ENCODE results near the gene ZSCAN32. TPM values are rescaled to one million over a fixed set of nuclear protein-coding genes. Genes with fewer than 3 reads are reported as not detected.

ZSCAN32 gene
- total and polyA plus RNA-seq, 8 donors: 2.6 to 11.7 (median 7.9) TPM

DNA sequence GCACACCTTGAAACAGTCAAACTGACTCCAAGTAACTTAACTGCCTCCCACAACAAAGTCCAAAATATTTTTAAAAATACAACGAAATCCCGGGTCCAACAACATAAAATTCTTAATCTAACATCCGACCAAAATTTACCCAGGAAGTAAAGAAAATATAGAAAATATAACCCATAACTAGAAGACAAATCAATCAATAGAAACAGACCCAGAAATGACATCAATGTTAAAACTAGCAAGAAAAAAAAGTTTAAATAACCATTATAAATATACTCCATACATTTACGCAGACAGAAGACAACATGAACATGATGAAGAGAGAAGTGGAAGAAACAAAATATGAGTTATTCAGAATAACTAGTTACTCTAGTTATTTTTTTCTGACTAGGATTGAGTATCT lies 38.8 kb upstream of the ZSCAN32 start:
- no peak overlapping the region for H3K27ac ChIP-seq
- TF ChIP-seq EP300 (IDR thresholded peaks at IDR 0.05): no peak
- TF ChIP-seq POLR2AphosphoS5 (IDR thresholded peaks at IDR 0.05): no peak
- TF ChIP-seq, protein P1, sequence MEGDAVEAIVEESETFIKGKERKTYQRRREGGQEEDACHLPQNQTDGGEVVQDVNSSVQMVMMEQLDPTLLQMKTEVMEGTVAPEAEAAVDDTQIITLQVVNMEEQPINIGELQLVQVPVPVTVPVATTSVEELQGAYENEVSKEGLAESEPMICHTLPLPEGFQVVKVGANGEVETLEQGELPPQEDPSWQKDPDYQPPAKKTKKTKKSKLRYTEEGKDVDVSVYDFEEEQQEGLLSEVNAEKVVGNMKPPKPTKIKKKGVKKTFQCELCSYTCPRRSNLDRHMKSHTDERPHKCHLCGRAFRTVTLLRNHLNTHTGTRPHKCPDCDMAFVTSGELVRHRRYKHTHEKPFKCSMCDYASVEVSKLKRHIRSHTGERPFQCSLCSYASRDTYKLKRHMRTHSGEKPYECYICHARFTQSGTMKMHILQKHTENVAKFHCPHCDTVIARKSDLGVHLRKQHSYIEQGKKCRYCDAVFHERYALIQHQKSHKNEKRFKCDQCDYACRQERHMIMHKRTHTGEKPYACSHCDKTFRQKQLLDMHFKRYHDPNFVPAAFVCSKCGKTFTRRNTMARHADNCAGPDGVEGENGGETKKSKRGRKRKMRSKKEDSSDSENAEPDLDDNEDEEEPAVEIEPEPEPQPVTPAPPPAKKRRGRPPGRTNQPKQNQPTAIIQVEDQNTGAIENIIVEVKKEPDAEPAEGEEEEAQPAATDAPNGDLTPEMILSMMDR (IDR thresholded peaks at IDR 0.05): no peak
- no peak for TF ChIP-seq POLR2A (IDR thresholded peaks at IDR 0.05)
- peaks cover 0 to 4% (median 0%) of the 10 kb centered on the region in 3 donors for H3K27me3 ChIP-seq
- intact Hi-C loops (cut with DNase I; ENCODE audit: low total_unique reads): no loop called here
- WGBS, 5 donors: 75 to 93% (median 90%) methylated on average over 4 of the region's 4 CpGs
- peaks cover 2 to 20% (median 13%) of the 10 kb centered on the region in 4 donors for H3K9me3 ChIP-seq
- no peak for DNase-seq
- H3K4me3 ChIP-seq: no peak overlapping the region
- peaks cover 0 to 53% (median 42%) of the 10 kb centered on the region in 4 donors for H3K36me3 ChIP-seq
- peaks cover 4 to 14% (median 12%) of the 10 kb centered on the region in 4 donors for H3K4me1 ChIP-seq

DNA sequence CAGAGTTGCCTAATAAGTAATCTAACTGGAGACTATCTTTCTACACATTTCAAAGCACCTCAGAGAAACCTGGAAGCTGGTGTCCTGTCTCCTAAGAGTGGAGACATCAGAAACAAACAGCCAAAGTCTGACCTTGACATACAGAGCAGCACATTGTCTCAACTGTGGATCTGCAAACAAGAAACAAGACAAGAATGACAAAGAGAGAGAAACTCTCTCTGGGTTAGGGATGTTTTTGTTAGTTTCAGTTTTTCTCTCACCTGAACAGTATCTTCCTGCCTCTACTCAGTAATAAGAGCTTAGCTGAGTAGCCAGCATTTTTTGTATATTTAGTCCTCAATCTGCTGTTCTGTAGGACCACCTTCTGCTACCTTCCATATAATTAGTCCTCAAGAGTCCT lies 33.6 kb upstream of the ZSCAN32 start:
- Histone ChIP-seq H3K27me3 (peaks cover 0 to 4% (median 0%) of the 10 kb centered on the region in 3 donors), H3K36me3 (peaks cover 0 to 43% (median 33%) of the 10 kb centered on the region in 4 donors), H3K4me1 (no peaks in the 10 kb centered on the region), H3K27ac (no peak overlapping the region), H3K4me3 (no peak overlapping the region), H3K9me3 (peaks cover 0 to 14% (median 9%) of the 10 kb centered on the region in 4 donors)
- no peak for DNase-seq
- intact Hi-C loops (cut with DNase I; ENCODE audit: low total_unique reads): no loop called here
- TF ChIP-seq, protein P1 (IDR thresholded peaks at IDR 0.05): no peak
- TF ChIP-seq EP300 (IDR thresholded peaks at IDR 0.05): no peak
- no peak for TF ChIP-seq POLR2A (IDR thresholded peaks at IDR 0.05)
- no peak for TF ChIP-seq POLR2AphosphoS5 (IDR thresholded peaks at IDR 0.05)

DNA sequence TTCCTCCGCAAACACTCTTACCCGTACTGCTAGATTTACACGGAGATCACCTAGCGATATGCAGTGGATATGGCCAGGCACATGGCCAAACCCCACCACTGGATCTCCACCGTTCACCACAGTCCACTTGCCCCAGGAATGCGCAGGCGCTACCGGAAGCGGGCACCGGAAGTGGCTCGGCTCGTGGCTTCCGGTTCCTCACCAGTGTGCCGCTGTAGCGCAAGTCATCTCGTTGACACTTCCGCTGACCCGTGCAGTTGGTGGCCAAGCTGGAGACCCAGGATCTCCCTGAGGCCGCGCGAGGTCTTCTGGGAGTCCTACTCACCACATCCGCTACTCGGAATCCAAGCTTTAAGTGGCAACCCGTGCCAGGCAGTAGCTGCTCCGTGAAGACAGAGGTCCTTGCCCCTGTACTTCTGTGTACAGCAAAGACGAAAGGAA lies 31.0 kb upstream of the ZSCAN32 start:
- TF ChIP-seq POLR2AphosphoS5 (IDR thresholded peaks at IDR 0.05) (no peak), EP300 (IDR thresholded peaks at IDR 0.05) (no peak), POLR2A (IDR thresholded peaks at IDR 0.05) (no peak)
- TF ChIP-seq, protein P1 (IDR thresholded peaks at IDR 0.05): no peak
- intact Hi-C loops (cut with DNase I; ENCODE audit: low total_unique reads): no loop called here
- H3K4me3 ChIP-seq: peak overlapping the region in 2 of 4 donors; percentile 22 to 29

DNA sequence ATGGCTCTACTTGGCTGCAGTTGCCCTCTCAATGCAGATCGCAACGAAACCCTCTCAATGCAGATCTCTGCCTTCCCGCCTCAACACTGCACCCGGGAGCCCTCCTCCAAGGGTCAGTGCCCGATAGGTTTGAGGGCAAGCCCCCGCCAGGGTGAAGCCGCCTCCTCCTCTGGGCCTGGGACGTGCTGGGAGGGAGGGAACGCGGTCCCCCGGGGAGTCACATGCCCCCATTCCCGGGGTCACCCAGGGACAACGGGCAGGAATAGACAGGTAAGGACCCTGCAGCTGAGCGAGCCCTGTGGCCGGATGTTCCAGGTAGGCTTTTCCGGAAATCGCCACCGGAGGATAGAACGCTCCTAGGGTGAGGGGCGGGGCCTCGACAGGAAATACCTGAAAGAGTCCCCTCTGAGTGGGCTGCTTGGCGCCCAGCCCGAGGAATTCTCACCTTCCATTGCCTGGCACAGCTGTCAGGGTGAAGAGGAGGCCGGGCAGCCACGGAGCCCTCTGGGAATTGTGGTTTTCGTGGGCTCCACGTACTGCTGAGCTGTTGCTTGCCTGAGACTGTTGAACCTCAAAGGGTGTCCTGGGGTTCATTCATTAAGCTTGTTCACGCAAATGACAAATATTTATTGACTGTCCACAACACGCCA lies 13.1 kb upstream of the ZSCAN32 start:
- intact Hi-C loops (cut with DNase I; ENCODE audit: low total_unique reads): no loop called here

More for the DNA sequence above, 31.0 kb upstream of the ZSCAN32 start:
- DNase-seq: peak; percentile 35 to 70
- WGBS, 5 donors: 58 to 84% (median 68%) methylated on average over 26 of the region's 26 CpGs
- Histone ChIP-seq H3K4me1 (no peaks in the 10 kb centered on the region), H3K9me3 (peaks cover 0 to 7% (median 3%) of the 10 kb centered on the region in 4 donors), H3K36me3 (peaks cover 0 to 25% (median 18%) of the 10 kb centered on the region in 4 donors), H3K27ac (no peak overlapping the region), H3K27me3 (peaks cover 0 to 3% (median 0%) of the 10 kb centered on the region in 3 donors)

More for the DNA sequence above, 13.1 kb upstream of the ZSCAN32 start:
- no peak for DNase-seq
- 37 to 51% (median 47%) methylated on average over 26 to 29 of the region's 29 CpGs for WGBS, 5 donors
- no peaks in the 10 kb centered on the region for H3K4me1 ChIP-seq
- H3K27ac ChIP-seq: no peak overlapping the region
- H3K4me3 ChIP-seq: no peak overlapping the region
- H3K36me3 ChIP-seq: peaks cover 2 to 31% (median 19%) of the 10 kb centered on the region in 4 donors
- TF ChIP-seq EP300 (IDR thresholded peaks at IDR 0.05): no peak
- TF ChIP-seq, protein P1 (IDR thresholded peaks at IDR 0.05): no peak
- TF ChIP-seq POLR2A (IDR thresholded peaks at IDR 0.05): no peak
- no peak for TF ChIP-seq POLR2AphosphoS5 (IDR thresholded peaks at IDR 0.05)
- no peaks in the 10 kb centered on the region for H3K27me3 ChIP-seq
- peaks cover 42 to 96% (median 81%) of the 10 kb centered on the region in 4 donors for H3K9me3 ChIP-seq
